T follicular helper cell (primary cell): Measurements from ENCODE around the gene RAP1GAP.
"Not testable (repeated sequence)": the region's sequence is repeated elsewhere in the genome, so short reads cannot be mapped to it uniquely, and the experiment has no call there.

Experiments
- DNase-seq: peaks from one replicate; pipeline ENCODE4 v3.0.0-alpha.2; 2020; ENCODE audit warnings: low read depth

The RAP1GAP gene

GRCh38 chr1:21569820-21570527 is 99.2 kb downstream of the RAP1GAP start:
- DNase-seq, result no peak

DNA sequence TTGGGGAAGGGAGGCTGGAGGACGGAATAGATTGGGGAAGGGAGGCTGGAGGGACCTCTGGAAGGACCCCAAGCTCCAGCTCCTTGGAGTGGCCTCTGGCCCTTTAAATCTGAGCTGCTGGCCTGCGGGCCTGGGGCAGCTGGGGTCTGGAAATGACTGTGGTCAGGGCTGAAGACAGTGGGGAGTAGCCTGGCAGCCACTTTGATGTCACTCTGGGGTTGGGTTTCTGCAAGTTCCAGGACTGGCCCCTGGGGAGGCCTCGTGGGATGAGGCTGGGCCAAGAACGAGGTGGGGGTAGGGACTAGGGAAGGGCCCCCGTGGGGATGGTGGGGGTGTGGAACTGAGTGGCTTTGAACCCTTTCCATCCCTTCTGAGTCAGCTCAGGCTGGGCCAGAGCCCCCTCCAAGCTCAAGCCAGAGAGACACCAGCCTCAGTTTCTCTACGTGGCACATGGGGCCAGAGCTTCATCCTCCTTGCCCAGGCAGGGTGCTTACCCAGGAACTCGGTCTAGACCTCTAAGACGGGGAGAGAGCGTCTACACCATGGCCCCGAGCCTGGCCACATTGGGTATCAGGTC is 100.3 kb downstream of the RAP1GAP start:
- no peak for DNase-seq

GRCh38 chr1:21568006-21568746 is 101.0 kb downstream of the RAP1GAP start:
- DNase-seq, result no peak

- no peak for DNase-seq
Observed at GRCh38 chr1:21567241-21568005, 101.7 kb downstream of the RAP1GAP start.

DNA sequence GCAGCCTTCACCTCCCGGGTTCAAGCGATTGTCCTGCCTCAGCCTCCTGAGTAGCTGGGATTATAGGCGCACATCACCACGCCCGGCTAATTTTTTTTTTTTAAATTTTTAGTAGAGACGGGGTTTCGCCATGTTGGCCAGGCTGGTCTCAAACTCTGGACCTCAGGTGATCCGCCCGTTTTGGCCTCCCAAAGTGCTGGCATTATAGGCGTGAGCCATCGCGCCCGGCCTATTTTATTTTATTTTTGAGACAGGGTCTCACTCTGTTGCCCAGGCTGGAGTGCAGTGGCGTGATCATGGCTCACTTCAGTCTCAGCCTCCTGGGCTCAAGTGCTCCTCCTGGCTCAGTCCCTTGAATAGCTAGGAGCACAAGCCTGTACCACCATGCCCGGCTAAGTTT is 102.8 kb downstream of the RAP1GAP start:
- not testable (repeated sequence) for DNase-seq

DNA sequence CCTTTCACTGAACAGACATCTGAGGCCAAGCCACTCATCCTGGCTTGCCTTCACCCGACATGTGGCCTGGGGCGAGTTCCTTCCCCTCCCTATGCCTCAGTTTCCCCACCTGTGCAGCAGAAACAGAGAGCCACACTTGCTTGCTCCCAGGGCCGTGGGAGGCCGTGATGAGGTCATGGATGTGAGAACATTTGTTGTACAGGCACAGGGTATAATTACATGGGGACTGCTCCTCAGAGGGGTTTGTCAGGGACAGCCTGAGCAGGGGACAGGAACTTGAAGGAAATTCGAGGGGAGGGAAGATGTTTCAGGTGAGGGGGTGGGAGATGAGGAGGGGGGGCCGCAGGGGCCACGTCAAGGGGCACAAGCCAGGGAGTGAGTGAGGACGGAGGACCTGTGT is 103.9 kb downstream of the RAP1GAP start:
- DNase-seq, result no peak

- no peak for DNase-seq
Observed at GRCh38 chr1:21564521-21565095, 104.5 kb downstream of the RAP1GAP start.

- DNase-seq, result no peak
Observed at GRCh38 chr1:21563971-21564370, 105.2 kb downstream of the RAP1GAP start.

DNA sequence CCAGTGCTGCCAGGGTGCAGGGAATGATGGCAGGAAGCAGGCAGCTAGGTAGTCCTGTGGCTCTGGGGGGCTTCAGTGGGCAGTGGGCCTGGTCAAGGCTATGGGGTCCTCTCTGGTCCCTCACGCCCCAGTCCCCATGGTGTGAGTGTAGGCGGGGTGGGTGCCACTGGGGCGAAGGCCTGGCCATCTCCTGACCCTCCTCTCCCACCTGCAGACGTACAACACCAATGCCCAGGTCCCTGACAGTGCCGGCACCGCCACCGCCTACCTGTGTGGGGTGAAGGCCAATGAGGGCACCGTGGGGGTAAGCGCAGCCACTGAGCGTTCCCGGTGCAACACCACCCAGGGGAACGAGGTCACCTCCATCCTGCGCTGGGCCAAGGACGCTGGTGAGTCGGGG is 106.3 kb downstream of the RAP1GAP start:
- no peak for DNase-seq

DNA sequence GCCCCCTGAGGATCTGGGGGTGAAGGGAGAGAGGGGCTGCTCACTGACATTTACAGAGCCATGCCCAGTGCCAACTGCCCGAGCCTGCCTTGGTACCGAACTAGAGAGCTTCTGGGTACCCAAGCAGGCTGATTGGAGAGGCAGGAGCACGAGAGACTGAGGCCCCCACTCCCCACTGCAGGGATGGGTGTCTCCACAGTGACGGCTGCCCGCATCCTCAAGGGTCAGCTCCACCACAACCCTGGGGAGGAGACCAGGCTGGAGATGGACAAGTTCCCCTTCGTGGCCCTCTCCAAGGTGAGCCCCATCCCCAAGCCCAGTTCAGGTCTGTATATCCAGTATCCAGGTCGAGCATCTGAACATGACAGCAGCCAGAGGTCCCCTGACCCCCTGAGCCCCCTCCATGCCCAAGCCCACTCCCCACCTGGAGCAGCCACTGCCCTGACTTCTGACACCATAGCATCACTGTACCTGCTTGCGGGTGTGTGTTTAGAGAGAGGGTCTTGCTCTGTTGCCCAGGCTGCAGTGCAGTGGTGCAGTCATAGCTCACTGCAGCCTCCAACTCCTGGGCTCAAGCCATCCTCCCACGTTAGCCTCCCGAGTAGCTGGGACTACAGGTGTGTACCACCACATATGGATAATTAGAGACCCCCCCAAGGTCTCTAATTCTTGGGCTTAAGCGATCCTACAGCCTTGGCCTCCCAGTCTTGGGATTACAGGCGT is 108.1 kb downstream of the RAP1GAP start:
- no peak for DNase-seq

DNA sequence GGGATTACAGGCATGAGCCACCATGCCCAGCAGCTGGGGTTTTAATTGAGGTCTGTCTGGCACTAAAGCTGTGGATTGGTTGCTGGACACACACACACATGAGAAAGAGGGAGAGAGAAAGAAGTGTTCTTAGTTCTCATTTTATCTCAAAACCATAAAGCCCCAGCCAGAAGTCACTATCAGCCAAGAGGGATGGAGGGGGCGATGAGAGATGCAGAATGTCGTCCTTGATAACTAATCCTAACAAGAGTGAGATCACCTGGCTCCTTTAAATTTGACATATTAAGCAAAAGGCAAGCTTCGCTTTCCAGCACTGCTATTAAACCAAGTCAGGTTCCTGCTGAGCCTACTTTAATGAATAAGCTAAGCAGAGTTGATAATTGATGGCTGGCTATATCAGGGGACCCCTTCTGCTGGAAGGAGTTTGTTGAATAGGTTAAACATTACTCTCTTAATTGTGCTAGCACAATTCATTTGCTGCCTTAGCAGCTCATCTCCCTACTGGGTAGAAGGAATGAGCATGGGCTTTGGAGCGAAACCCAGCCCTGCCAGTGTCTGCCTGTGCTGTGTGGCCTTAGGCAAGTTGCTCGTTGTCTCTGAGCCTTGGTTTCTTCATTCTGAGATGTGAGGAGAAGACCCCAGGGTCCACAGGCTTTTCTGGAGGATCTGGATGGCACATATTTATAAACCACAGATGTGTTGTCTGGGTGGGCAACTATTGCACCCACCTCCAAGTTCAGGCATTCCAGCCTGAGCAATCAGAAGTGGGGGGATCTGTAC is 109.2 kb downstream of the RAP1GAP start:
- DNase-seq, result no peak

DNA sequence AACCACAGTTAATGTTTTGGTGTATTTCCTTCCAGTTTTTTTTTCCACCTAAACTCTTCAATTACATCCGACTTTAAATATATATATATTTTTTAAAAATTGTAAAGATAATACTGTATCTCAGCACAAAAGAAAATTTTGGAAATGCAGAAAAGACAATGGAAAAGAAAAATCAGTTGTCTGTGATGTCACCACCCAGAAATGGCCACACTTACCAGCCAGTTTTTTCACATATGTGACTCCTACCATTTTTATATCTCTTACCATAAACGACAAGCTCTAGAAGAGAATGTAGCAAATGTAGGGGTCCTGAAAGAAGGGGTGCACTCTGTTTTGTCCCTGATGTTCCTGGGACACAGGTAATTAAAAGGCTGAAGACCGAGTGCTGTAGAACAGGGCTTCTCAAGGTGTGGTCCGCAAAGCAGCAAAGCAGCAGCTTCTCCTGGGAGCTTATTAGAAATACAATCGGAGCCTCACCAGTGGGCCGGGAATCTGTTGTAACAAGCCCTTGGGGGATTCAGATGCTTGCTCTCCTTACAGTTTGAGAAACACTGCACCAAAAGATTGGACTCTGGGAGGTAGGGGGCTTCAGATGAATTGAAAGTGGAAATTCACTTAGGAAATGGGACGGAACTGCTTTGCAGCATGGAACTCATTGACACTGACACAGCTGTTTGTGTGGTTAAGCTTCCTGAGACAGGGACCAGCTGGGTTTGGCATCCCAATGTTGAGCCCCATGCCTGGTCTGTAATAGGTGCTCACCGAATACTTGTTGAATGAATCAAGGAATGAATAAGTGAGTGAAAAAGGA is 115.8 kb downstream of the RAP1GAP start:
- no peak for DNase-seq

- no peak for DNase-seq
Observed at GRCh38 chr1:21552715-21553114, 116.4 kb downstream of the RAP1GAP start.

DNA sequence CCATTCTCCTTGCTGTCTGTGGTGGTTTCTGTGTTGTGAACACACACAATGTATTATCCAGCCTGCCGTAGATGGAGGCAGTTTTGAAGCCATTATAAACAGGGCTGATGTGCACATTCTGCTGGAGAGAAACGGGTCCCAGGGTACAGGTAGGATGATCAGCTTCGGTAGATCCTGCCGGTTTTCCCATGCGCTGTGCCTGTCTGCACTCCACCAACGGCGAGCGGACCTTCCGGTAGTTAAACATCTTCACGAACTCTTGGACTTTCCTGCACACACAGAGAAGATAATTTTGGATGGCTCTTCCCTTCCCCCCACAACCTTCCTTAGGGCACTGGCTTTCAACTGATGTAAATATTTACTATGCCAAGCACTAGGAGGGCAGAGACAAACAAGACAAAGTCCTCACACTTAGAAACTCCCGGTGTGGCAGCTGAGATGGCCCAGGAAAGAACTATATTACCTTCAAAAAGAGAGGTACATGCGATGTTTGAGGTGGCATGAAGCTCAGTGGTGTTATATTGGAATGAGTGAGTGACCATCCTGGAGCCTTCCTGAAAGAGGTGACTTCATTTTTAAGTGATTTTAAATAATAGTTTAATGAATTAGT is 118.2 kb downstream of the RAP1GAP start:
- no peak for DNase-seq

DNA sequence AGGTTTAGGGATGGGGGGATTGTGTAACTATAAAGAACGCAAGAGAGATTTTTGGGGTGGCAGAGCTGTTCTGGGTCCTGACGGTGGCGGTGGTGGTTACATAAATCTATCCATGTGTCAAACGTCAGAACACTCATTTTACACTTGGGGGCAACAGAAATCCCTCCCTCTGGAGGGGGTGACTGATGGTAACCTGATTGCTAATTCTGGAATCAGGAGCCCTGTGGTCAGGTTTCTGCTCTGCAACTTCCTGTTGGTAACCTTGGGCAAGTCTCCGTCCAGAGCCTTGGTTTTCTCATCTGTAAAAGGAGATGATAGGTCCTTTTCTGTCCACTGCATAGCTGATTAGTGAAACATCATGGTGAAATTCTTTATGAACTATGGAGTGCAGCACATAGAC is 119.1 kb downstream of the RAP1GAP start:
- DNase-seq, result no peak

GRCh38 chr1:21547876-21548275 is 121.3 kb downstream of the RAP1GAP start:
- no peak for DNase-seq
